AG04449 (cell line): ENCODE results near the gene ZRANB2.

Source experiments
- CTCF ChIA-PET: fragments of 350-600 bp; formaldehyde crosslinking; extraction: SDS; loops from one replicate; lab custom pipeline; 2021; ENCODE audit warnings: antibody characterized with exemption; lab: Yijun Ruan, JAX
- POLR2A ChIA-PET: fragments of 400-600, 350-600 bp; formaldehyde crosslinking; extraction: SDS; loops from one replicate; lab custom pipeline; 2020; ENCODE audit warnings: antibody characterized with exemption, inconsistent platforms; lab: Yijun Ruan, JAX
- DNase-seq: peaks from one replicate; pipeline ENCODE4 v3.0.0-alpha.2; 2010; ENCODE audit warnings: low read depth, low spot score
- H3K4me3 ChIP-seq: 2 replicates; pipeline ENCODE4 v1.5.1; 2011; ENCODE audit warnings: low read depth, mild to moderate bottlenecking, control low read depth, low read length
- CTCF ChIP-seq: IDR thresholded peaks from one replicate; pipeline ENCODE4 v1.5.1; 2011; ENCODE audit warnings: mild to moderate bottlenecking, moderate library complexity, low read length, control low read depth, inconsistent platforms; ENCODE audit not compliant: insufficient read depth; ENCODE audit errors: missing control alignments

The ZRANB2 gene

GRCh38 chr1:71101839-71102376 is 21.1 kb upstream of the ZRANB2 start:
- no peak for DNase-seq
- POLR2A ChIA-PET, result no interaction called here
- TF ChIP-seq CTCF, result no peak
- CTCF ChIA-PET, result no interaction called here
- H3K4me3 ChIP-seq, result no peak overlapping the region

- no peak overlapping the region for H3K4me3 ChIP-seq
- ChIA-PET POLR2A (no interaction called here), CTCF (no interaction called here)
- DNase-seq, result no peak
- no peak for TF ChIP-seq CTCF
Observed at GRCh38 chr1:71097428-71097827, 16.6 kb upstream of the ZRANB2 start.

GRCh38 chr1:71094913-71095312 is 14.1 kb upstream of the ZRANB2 start:
- ChIA-PET POLR2A (no interaction called here), CTCF (interaction anchor here (0.7 to 2.8 kb wide), 7 partner anchors 9 to 943 kb away, joined by 3 to 16 read pairs (median 4); partner anchors contain the start of gene ZRANB2)
- no peak for TF ChIP-seq CTCF
- DNase-seq, result no peak
- no peak overlapping the region for H3K4me3 ChIP-seq

DNA sequence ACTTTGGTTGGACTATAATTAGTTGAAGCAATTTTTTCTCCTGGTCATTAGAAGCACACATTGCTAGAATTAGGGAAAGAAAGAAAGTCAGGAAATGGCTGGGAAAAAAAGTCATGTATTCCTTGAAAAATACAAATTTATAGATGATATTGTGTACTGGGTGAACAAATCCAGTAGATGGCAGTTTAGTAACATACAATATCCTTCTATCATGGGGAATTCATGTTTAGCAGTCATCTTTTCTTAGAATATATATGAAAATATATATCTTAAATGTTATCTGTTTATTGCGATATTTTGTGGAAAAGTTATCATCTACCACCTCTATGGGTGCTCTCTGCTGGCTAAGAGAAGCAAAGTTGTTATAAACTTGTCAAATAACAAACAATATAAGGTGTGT is 13.1 kb upstream of the ZRANB2 start:
- DNase-seq, result no peak
- peak; percentile 23 for TF ChIP-seq CTCF
- ChIA-PET CTCF (interaction anchor here (0.7 to 2.8 kb wide), 5 partner anchors 10 to 942 kb away, joined by 3 to 16 read pairs (median 9); partner anchors contain the start of gene ZRANB2), POLR2A (no interaction called here)
- no peak overlapping the region for H3K4me3 ChIP-seq

DNA sequence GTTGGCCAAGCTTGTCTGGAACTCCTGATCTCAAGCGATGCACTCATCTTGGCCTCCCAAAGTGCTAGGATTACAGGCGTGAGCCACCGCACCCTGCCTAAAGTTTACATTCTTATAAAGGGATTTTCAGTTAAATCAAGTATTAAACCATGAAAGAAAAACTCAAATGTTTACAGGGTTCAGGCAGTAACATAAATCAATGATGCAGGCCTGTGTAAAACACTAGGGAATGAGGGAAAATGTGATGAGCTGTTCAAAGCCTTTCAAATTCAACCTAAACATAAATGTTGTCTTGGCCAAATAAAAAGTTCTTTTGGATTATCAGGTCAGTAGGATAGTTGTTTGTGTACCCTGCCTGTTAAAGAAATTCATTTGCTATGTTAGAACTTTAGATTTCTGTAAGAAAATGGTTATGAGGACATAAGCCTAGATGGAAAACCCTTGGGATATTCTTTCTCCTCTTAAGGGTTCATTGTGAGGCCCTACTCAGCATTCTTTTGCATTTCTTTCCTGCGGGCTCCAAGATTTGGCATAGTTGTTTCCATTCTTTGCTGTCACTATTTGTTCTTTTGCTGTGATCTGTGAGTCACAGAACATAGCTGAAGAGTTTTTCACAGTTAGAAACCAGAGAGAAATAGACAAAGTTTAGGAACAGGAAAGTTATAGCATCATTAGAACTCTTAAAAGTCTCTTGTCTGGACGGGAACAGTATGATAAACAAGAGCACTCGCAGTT is 8.9 kb upstream of the ZRANB2 start:
- TF ChIP-seq CTCF, result no peak
- peak; percentile 40 for DNase-seq
- ChIA-PET CTCF (interaction anchor here (2.6 kb wide), 1 partner anchor 8 kb away, joined by 13 read pairs; the partner anchor contains the start of gene ZRANB2), POLR2A (interaction anchor here (1.0 kb wide), 1 partner anchor 9 kb away, joined by 3 read pairs; the partner anchor contains the start of gene ZRANB2)
- H3K4me3 ChIP-seq, result no peak overlapping the region

DNA sequence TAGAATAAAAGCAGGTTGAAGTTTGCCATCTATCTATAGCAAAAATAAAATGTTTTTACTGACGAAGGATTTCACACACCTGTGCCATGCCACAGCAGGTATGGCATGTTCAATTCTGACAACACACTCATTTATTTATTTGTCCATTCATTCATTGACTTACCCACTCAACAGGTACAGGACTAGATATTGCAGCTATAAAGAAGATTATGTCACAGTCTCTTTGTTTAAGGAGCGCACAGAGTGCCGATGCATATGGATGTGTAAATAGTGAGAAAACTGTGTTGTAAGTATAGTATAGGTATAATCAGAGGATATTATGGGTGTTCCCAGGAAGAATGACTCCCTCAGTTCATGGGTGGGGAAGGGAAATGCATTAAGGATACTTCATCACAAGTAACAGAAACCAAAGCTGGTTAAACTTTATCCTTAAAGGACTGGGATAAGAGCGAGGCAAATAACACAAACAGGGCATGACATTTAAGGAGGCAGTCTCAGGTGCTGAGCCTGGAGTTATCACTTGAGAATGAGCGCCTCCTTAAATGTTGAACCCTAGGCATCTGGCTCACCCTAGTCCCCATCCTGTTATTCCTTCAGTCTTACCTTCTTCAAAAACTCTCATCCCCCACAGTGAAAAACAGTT is 7.9 kb upstream of the ZRANB2 start:
- H3K4me3 ChIP-seq, result no peak overlapping the region
- ChIA-PET POLR2A (interaction anchor here (1.0 kb wide), 1 partner anchor 8 kb away, joined by 3 read pairs; the partner anchor contains the start of gene ZRANB2), CTCF (no interaction called here)
- DNase-seq, result no peak
- no peak for TF ChIP-seq CTCF
